ENCODE measurements around the gene ABCA4.

- TF ChIP-seq POLR2A (IDR thresholded peaks at IDR 0.05) (no peak), CTCF (IDR thresholded peaks at IDR 0.05) (no peak)
These were observed 36.4 kb downstream of the ABCA4 start for GRCh38 chr1:94084547-94084946.
